Mononuclear cell (primary cell): ENCODE results near the gene ZNF708. TPM values are rescaled to one million over a fixed set of nuclear protein-coding genes. Genes with fewer than 3 reads are reported as not detected.
"Not testable (repeated sequence)": the region's sequence is repeated elsewhere in the genome, so short reads cannot be mapped to it uniquely, and the experiment has no call there.

Experiments used
- H3K27me3 ChIP-seq: 2 replicates; pipeline ENCODE4 v1.6.0; 2011; ENCODE audit warnings: low read length, control low read depth; ENCODE audit not compliant: insufficient read depth
- H3K4me1 ChIP-seq: 2 replicates; pipeline ENCODE4 v1.5.1; 2011; ENCODE audit warnings: mild to moderate bottlenecking, low read length, control low read depth; ENCODE audit not compliant: insufficient read depth
- H3K4me3 ChIP-seq: 2 replicates; pipeline ENCODE4 v1.5.1; 2011; ENCODE audit warnings: mild to moderate bottlenecking, low read length, moderate library complexity
- H3K9me3 ChIP-seq: 2 replicates; pipeline ENCODE4 v1.5.1; 2011; ENCODE audit warnings: low read depth, mild to moderate bottlenecking, control low read depth, low read length
- total RNA-seq: library from RNA; depleted of rRNA; stranded (reverse); fragments of >200 nt; gene quantifications from one replicate; pipeline ENCODE4 v1.2.3, GENCODE V29; 2012

The ZNF708 gene
- total RNA-seq, 1 donor: 33.4 TPM

DNA sequence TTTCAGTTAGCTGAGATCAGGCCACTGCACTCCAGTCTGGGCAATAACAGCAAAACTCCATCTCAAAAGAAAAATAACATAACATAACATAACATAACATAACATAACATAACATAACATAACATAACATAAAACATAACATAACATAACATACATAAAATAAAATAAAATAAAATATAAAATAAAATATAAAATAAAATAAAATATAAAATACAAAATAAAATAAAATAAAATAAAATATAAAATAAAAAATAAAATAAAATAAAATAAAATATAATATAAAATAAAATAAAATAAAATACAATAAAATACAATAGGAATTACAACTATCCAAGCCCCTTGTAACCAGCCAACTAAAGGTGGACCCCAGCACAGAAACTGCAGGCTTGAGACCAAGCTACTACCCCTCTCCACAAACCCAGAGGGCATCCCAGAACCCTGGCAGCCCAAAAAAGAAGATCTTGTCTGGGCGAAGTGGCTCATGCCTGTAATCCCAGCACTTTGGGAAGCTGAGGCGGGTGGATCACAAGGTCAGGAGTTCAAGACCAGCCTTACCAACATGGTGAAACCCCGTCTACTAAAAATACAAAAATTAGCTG lies 22.2 kb downstream of the ZNF708 start:
- H3K4me1 ChIP-seq, H3K27me3 ChIP-seq, H3K4me3 ChIP-seq, H3K9me3 ChIP-seq: not testable (repeated sequence)

DNA sequence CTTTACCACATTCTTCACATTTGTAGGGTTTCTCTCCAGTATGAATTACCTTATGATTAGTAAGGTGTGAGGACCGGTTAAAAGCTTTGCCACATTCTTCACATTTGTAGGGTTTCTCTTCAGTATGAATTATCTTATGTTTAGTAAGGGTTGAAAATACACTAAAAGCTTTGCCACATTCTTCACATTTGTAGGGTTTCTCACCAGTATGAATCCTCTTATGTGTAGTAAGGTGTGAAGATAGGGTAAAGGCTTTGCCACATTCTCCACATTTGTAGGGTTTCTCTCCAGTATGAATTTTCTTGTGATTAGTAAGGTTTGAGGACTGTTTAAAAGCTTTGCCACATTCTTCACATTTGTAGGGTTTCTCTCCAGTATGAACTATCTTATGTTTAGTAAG lies 35.4 kb downstream of the ZNF708 start:
- H3K9me3 ChIP-seq: peaks cover 75% of the 10 kb centered on the region
- not testable (repeated sequence) for H3K27me3 ChIP-seq, H3K4me1 ChIP-seq, H3K4me3 ChIP-seq

DNA sequence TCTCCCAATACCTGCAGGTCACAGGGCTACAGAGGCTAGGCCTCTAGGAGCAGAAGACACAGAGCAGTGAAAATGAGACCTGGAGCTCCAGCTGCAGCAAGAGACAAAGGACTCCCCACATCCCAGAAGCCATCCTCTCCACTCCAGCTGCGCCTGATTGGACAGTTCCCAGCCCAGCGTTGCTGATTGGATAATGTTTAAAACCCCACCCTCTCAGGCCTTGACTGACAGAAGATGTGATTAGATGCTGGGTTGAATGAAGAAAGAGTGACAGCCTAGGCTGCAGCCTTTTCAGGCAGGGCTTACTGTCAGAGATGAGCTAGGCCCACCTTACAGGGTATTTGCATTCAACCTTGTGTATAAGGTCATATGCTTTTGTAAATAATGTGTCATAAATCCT lies 59.4 kb downstream of the ZNF708 start:
- Histone ChIP-seq H3K27me3 (no peaks in the 10 kb centered on the region), H3K9me3 (peaks cover 17% of the 10 kb centered on the region), H3K4me1 (no peaks in the 10 kb centered on the region), H3K4me3 (no peak overlapping the region)

DNA sequence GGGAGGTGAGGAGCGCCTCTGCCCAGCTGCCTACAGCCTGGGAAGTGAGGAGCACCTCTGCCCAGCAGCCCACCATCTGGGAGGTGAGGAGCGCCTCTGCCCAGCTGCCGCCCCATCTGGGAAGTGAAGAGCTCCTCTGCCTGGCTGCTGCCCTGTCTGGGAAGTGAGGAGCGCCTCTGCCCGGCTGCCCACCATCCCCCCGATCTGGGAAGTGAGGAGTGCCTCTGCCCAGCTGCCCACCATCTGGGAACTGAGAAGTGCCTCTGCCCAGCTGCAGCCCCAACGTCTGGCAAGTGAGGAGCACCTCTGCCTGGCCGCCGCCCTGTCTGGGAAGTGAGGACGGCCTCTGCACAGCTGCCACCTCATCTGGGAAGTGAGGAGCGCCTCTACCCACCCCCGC lies 64.3 kb downstream of the ZNF708 start:
- Histone ChIP-seq H3K9me3 (no peaks in the 10 kb centered on the region), H3K4me3 (no peak overlapping the region), H3K4me1 (no peaks in the 10 kb centered on the region), H3K27me3 (no peaks in the 10 kb centered on the region)

DNA sequence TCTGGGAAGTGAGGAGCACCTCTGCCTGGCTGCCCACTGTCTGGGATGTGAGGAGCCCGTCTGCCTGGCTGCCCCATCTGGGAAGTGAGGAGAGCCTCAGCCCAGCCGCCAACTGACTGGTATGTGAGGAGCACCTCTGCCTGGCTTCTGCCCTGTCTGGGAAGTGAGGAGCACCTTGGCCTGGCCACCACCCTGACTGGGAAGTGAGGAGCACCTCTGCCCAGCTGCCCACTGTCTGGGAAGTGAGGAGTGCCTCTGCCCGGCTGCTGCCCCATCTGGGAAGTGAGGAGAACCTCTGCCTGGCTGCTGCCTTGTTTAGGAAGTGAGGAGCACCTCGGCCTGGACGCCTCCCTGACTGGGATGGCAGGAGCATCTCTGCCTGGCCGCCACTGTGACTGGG lies 64.8 kb downstream of the ZNF708 start:
- no peaks in the 10 kb centered on the region for H3K9me3 ChIP-seq
- H3K4me3 ChIP-seq: no peak overlapping the region
- H3K4me1 ChIP-seq: no peaks in the 10 kb centered on the region
- no peaks in the 10 kb centered on the region for H3K27me3 ChIP-seq

DNA sequence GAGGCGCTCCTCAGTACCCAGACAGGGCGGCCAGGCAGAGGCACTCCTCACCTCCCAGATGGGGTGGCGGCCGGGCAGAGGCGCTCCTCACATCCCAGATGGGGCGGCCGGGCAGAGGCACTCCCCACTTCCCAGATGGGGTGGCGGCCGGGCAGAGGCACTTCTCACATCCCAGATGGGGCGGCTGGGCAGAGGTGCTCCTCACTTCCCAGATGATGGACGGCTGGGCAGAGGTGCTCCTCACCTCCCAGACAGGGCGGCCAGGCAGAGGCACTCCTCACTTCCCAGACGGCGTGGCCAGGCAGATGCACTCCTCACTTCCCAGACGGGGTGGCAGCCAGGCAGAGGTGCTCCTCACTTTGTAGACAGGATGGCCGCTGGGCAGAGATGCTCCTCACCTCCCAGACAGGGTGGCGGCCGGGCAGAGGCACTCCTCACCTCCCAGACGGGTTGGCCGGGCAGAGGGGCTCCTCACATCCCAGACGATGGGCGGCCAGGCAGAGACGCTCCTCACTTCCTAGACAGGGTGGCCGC lies 68.3 kb downstream of the ZNF708 start:
- H3K4me1 ChIP-seq, H3K27me3 ChIP-seq, H3K9me3 ChIP-seq, H3K4me3 ChIP-seq: not testable (repeated sequence)

DNA sequence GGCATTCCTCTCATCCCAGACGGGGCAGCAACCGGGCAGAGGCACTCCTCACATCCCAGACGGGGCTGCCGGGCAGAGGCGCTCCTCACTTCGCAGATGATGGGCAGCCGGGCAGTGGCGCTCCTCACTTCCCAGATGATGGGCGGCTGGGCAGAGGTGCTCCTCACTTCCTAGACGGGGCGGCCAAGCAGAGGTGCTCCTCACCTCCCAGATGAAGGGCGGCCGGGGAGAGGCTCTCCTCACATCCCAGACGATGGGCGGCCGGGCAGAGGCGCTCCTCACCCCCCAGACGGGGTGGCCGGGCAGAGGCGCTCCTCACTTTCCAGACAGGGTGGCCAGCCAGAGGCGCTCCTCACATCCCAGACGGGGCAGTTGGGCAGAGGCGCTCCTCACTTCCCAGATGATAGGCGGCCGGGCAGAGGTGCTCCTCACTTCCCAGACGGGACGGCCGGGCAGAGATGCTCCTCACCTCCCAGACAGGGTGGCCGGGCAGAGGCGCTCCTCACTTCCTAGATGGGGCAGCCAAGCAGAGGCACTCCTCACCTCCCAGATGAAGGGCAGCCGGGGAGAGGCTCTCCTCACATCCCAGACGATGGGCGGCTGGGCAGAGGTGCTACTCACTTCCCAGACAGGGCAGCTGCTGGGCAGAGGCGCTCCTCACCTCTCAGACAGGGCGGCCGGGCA lies 68.9 kb downstream of the ZNF708 start:
- no peaks in the 10 kb centered on the region for H3K27me3 ChIP-seq
- H3K4me1 ChIP-seq: no peaks in the 10 kb centered on the region
- H3K9me3 ChIP-seq: no peaks in the 10 kb centered on the region
- H3K4me3 ChIP-seq: no peak overlapping the region

DNA sequence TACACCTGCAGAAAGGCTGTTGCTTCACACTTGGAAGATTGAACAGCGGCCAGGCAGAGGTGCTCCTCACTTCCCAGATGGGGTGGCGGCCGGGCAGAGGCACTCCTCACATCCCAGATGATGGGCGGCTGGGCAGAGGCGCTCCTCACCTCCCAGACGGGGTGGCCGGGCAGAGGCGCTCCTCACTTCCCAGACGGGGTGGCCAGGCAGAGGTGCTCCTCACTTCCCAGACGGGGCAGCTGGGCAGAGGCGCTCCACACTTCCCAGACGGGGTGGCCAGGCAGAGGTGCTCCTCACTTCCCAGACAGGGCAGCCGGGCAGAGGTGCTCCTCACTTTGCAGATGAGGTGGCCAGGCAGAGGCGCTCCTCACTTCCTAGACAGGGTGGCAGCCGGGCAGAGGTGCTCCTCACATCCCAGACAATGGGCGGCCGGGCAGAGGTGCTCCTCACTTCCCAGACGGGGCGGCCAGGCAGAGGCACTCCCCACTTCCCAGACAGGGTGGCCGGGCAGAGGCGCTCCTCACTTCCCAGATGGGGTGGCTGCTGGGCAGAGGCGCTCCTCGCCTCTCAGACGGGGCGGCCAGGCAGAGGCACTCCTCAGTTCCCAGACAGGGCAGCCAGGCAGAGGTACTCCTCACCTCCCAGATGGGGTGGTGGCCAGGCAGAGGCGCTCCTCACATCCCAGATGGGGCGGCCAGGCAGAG lies 69.6 kb downstream of the ZNF708 start:
- H3K27me3 ChIP-seq, H3K9me3 ChIP-seq, H3K4me1 ChIP-seq, H3K4me3 ChIP-seq: not testable (repeated sequence)

DNA sequence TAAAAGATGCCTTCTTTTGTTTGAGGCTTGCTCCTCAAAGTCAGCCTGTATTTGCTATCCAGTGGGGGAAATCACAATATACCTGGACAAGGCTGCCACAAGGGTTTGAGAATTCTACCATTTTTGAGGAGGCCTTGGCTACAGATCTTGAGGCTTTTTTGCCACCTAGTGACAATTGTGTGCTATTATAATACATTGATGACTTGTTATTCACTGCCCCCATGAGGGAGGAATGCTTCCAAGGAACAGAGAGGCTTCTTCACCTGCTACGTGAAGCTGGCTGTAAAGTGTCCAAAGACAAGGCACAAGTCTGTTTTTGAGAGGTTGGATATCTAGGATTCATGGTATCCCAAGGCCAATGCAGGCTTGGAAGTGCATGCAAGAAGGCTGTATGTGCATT lies 72.5 kb downstream of the ZNF708 start:
- Histone ChIP-seq H3K9me3 (no peaks in the 10 kb centered on the region), H3K4me3 (no peak overlapping the region), H3K27me3 (no peaks in the 10 kb centered on the region), H3K4me1 (no peaks in the 10 kb centered on the region)

Other genes starting within 250 kb of the ZNF708 start
- gene ZNF714, start 247.2 kb downstream of the ZNF708 start, total RNA-seq: 14.2 TPM
- gene ZNF431, start 187.4 kb downstream of the ZNF708 start, total RNA-seq: 23.6 TPM
- 4.2 TPM for gene ZNF738, start 29.6 kb upstream of the ZNF708 start, total RNA-seq
- gene ZNF493, start 67.7 kb upstream of the ZNF708 start, total RNA-seq: 71.2 TPM
- gene ZNF429, start 176.2 kb upstream of the ZNF708 start, total RNA-seq: 8.4 TPM